Measurements from ENCODE around the gene SYN1.
A peak's percentile ranks its signal among the peaks of the same experiment; 100 is the strongest.
"Not testable (repeated sequence)": the region's sequence is repeated elsewhere in the genome, so short reads cannot be mapped to it uniquely, and the experiment has no call there.

SYN1 gene

GRCh38 chrX:47633689-47634590 is 14.3 kb upstream of the SYN1 start:
- DNase-seq, result no peak

GRCh38 chrX:47632666-47633065 is 13.0 kb upstream of the SYN1 start:
- no peak for DNase-seq

- no peak for DNase-seq
Measured at GRCh38 chrX:47631676-47632075, 12.0 kb upstream of the SYN1 start.

GRCh38 chrX:47629419-47630200 is 10.0 kb upstream of the SYN1 start, which contains the start of gene CFP:
CFP (minus strand) TSS chrX:47629930; CDS start chrX:47629844, 86 bp downstream.
- no peak for DNase-seq

- DNase-seq, result peak; percentile 10
Measured at GRCh38 chrX:47628982-47629381, 9.3 kb upstream of the SYN1 start.

GRCh38 chrX:47625365-47625764 is 5.7 kb upstream of the SYN1 start:
- no peak for DNase-seq

GRCh38 chrX:47623540-47624027 is 3.9 kb upstream of the SYN1 start:
- DNase-seq, result peak; percentile 33

- no peak for DNase-seq
Measured at GRCh38 chrX:47621851-47622250, 2.2 kb upstream of the SYN1 start.

GRCh38 chrX:47620303-47620685 is 637 bp upstream of the SYN1 start:
- no peak for DNase-seq

- DNase-seq, result no peak
Measured at GRCh38 chrX:47618923-47619485, 653 bp downstream of the SYN1 start.

- no peak for DNase-seq
Measured at GRCh38 chrX:47614618-47615017, 5.0 kb downstream of the SYN1 start.

- DNase-seq, result no peak
Measured at GRCh38 chrX:47613082-47613481, 6.6 kb downstream of the SYN1 start.

- no peak for DNase-seq
Measured at GRCh38 chrX:47612418-47612817, 7.2 kb downstream of the SYN1 start.

GRCh38 chrX:47611926-47612325 is 7.7 kb downstream of the SYN1 start:
- DNase-seq, result no peak

GRCh38 chrX:47611489-47611888 is 8.2 kb downstream of the SYN1 start:
- no peak for DNase-seq

- no peak for DNase-seq
Measured at GRCh38 chrX:47610511-47610910, 9.1 kb downstream of the SYN1 start.

GRCh38 chrX:47608130-47608810 is 11.4 kb downstream of the SYN1 start:
- DNase-seq, result no peak

GRCh38 chrX:47607091-47607490 is 12.6 kb downstream of the SYN1 start:
- no peak for DNase-seq

GRCh38 chrX:47605024-47605423 is 14.6 kb downstream of the SYN1 start:
- DNase-seq, result no peak

GRCh38 chrX:47603125-47603524 is 16.5 kb downstream of the SYN1 start:
- DNase-seq, result not testable (repeated sequence)

GRCh38 chrX:47597222-47597621 is 22.4 kb downstream of the SYN1 start:
- DNase-seq, result no peak

- no peak for DNase-seq
Measured at GRCh38 chrX:47596256-47596655, 23.4 kb downstream of the SYN1 start.

- no peak for DNase-seq
Measured at GRCh38 chrX:47595716-47596251, 23.9 kb downstream of the SYN1 start.
